Brain microvascular endothelial cell (primary cell): ENCODE data around the gene SIAE.
A peak's percentile ranks its signal among the peaks of the same experiment; 100 is the strongest.

Experiments
- DNase-seq: peaks from one replicate; pipeline ENCODE4 v3.0.0-alpha.2; 2020
- H3K27ac ChIP-seq: fragments of 250-450 bp; sonication (Bioruptor Pico); 2 replicates; pipeline ENCODE4 v1.5.1; 2020; ENCODE audit warnings: mild to moderate bottlenecking, moderate library complexity
- H3K27me3 ChIP-seq: fragments of 250-450 bp; sonication (Bioruptor Pico); replicated peaks from 2 replicates; pipeline ENCODE4 v1.5.1; 2020; ENCODE audit warnings: mild to moderate bottlenecking
- H3K36me3 ChIP-seq: fragments of 250-450 bp; sonication (Bioruptor Pico); replicated peaks from 2 replicates; pipeline ENCODE4 v1.5.1; 2020; ENCODE audit warnings: mild to moderate bottlenecking
- H3K4me3 ChIP-seq: 2 replicates; pipeline ENCODE4 v1.5.1; 2011; ENCODE audit warnings: low read depth, mild to moderate bottlenecking, control low read depth, low read length, moderate library complexity
- in situ Hi-C: cut with HindIII; loops from 2 replicates; pipeline ENCODE4 v1.10.0; 2017; ENCODE audit warnings: low sequenced_read_pairs, low pct_ligation_motif_present
- TF ChIP-seq, protein P1 (sequence below): IDR thresholded peaks from 2 replicates; pipeline ENCODE4 v1.5.1; 2011; ENCODE audit warnings: low read depth, mild to moderate bottlenecking, moderate library complexity, low read length, control low read depth, inconsistent platforms; ENCODE audit errors: missing control alignments

Gene SIAE

DNA sequence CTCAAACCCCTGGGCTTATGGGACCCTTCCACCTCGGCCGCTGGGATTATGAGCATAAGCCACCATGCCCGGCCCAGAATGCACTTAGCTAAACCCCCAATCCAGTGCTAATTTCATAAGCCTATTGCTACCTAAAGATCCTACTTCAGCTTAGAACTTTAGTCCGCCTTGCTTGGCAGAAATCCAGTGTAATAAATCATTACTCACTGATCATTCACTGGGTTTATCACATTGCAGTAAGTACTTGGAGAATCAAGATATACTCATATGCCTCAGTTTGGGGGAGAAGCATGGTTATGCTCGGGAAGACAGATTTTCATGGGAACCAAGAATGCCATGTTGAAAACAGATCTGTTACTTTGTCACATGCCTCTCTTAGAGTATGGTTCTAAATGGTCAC lies 54.7 kb downstream of the SIAE start:
- no peak for DNase-seq
- H3K27ac ChIP-seq = no peak overlapping the region
- no peaks in the 10 kb centered on the region for H3K36me3 ChIP-seq
- no peak overlapping the region for H3K4me3 ChIP-seq
- H3K27me3 ChIP-seq = no peaks in the 10 kb centered on the region
- in situ Hi-C loops = no loop called here
- TF ChIP-seq, protein P1, sequence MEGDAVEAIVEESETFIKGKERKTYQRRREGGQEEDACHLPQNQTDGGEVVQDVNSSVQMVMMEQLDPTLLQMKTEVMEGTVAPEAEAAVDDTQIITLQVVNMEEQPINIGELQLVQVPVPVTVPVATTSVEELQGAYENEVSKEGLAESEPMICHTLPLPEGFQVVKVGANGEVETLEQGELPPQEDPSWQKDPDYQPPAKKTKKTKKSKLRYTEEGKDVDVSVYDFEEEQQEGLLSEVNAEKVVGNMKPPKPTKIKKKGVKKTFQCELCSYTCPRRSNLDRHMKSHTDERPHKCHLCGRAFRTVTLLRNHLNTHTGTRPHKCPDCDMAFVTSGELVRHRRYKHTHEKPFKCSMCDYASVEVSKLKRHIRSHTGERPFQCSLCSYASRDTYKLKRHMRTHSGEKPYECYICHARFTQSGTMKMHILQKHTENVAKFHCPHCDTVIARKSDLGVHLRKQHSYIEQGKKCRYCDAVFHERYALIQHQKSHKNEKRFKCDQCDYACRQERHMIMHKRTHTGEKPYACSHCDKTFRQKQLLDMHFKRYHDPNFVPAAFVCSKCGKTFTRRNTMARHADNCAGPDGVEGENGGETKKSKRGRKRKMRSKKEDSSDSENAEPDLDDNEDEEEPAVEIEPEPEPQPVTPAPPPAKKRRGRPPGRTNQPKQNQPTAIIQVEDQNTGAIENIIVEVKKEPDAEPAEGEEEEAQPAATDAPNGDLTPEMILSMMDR = no peak

DNA sequence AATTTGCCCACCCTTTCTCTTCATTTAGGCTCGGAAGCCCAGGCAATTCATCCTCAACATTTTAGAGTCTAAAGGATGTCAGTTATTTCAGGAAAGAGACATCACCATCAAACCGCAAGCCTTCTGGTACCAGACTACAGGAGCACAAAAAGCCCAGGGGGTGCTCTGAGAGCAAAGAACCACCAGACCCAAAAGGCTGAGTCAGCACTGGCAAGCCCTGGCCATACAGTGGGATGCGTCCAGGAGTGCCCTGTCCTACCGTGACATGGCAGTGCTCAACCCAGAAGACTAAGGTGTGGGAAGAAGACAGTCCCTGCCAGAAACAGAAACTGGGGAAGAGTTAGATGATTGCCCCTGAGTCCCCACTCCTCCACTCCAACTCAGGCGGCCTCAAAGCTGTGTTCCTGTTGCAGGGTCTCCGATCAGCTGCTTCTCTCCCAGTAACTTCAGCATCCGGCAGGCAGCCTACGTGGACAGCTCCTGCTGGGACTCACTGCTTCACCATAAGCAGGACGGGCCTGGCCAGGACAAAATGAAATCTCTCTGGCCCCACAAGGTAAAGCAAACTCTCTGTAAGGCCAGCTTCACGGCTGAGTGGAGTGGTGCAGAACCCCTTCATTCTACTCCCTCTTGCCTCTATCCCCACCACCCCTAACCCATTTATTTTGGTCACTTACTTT lies 60.8 kb downstream of the SIAE start:
- Histone ChIP-seq H3K4me3 (no peak overlapping the region), H3K27ac (no peak overlapping the region), H3K27me3 (no peaks in the 10 kb centered on the region), H3K36me3 (no peaks in the 10 kb centered on the region)
- in situ Hi-C loops = no loop called here
- peak; percentile 12 for DNase-seq
- TF ChIP-seq, protein P1 = no peak

DNA sequence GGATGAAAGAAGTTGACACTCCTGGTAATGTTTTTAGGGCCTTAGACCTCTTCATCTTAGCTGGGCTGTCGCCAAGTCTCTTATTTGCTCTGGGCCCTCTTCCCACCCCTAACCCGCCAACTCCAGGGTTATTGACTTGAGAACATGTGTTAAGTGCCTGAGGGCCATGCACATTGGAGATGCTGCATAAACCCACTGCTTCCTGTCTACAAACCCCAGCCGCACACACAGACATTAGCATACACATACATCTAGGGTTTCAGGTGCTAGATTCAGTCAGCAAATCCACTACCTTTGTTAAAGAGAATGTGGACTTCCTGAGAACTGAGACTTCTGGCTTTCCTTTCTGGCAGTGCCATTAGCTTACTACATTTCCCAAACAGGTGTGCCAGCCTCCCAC lies 61.5 kb downstream of the SIAE start:
- DNase-seq = no peak
- no peak overlapping the region for H3K4me3 ChIP-seq
- in situ Hi-C loops = no loop called here
- H3K27ac ChIP-seq = no peak overlapping the region
- TF ChIP-seq, protein P1 = no peak
- H3K27me3 ChIP-seq = no peaks in the 10 kb centered on the region
- H3K36me3 ChIP-seq = no peaks in the 10 kb centered on the region

DNA sequence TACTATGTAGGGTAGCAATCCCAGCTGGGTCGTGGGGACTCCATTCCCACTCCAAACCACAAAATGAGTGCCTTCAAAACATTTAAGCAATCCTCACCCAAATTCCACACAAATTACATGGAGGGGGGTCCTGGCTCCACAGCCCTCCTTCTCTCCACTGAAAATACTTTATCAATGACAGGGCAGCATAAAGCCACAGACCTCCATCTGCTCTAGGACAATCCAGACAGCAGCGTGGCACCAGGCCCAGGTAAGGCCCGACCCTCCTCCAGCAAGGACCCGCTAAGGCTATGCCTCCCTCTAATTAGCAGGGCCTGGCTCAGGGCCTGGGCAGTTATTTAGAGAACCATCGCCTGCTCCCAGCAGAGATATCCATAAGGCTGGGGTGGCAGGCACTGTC lies 62.5 kb downstream of the SIAE start, which contains the start of gene PANX3:
PANX3 (plus strand) TSS at position 365 of the 400 bp plus-strand sequence. CDS start 129 bp downstream, outside the sequence.
- H3K27ac ChIP-seq = no peak within 1 kb of the TSS
- no peak within 1 kb of the TSS for H3K4me3 ChIP-seq
- H3K36me3 ChIP-seq = no peaks in the 10 kb centered on the region
- no peaks in the 10 kb centered on the region for H3K27me3 ChIP-seq
- in situ Hi-C loops = no loop called here
- TF ChIP-seq, protein P1 = no peak
- no peak for DNase-seq

DNA sequence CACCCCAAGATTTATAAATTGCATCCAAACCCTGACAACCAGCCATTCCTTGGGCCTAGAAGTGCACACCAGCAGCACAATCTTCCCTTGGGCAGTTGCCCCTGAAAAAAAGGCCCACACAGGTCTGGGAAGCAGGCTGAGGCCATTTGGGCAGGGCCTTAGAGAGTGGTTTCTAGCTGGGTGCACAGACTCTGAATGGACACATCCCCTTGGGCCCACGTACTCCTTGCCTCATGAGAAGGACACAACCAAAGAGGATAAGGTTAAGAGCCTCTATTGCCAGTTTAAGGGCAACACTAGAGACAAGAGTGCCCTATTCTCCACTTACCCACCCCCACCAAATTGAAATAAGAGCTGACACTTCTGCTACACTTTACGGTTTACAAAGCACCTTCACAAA lies 63.2 kb downstream of the SIAE start:
- no peak for DNase-seq
- TF ChIP-seq, protein P1 = no peak
- Histone ChIP-seq H3K27ac (no peak overlapping the region), H3K4me3 (no peak overlapping the region), H3K36me3 (no peaks in the 10 kb centered on the region), H3K27me3 (no peaks in the 10 kb centered on the region)
- in situ Hi-C loops = no loop called here

DNA sequence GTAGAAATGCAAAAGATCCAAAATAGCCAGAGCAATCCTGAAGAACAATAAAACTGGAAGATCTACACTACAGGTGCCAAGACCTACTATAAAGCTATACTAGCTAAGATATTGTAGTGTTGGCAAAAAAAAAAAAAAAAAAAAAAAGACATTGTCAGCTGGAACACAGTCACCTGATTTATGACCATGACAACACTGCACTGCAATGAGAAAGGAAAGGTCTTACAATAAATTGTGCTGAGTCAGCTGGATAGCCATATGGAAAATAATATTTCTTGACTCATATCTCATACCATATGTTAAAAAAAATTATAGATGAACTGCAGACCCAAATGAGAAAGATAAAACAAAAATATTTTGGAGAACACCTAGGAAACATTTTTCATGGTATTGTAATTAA lies 65.4 kb downstream of the SIAE start:
- TF ChIP-seq, protein P1 = no peak
- no peak for DNase-seq

More for the DNA sequence above, 65.4 kb downstream of the SIAE start:
- Histone ChIP-seq H3K27me3 (no peaks in the 10 kb centered on the region), H3K27ac (no peak overlapping the region), H3K36me3 (no peaks in the 10 kb centered on the region), H3K4me3 (no peak overlapping the region)
- in situ Hi-C loops = no loop called here
